Measurements from ENCODE around the gene PLCB4. TPM values are rescaled to one million over a fixed set of nuclear protein-coding genes. Genes with fewer than 3 reads are reported as not detected.

The PLCB4 gene
- total RNA-seq, 2 experiments from 2014 or later = 0.06 TPM; not detected in 1

- Mint-ChIP-seq H3K36me3 (ENCODE audit: low read depth) (no peaks in the 10 kb centered on the region), H3K4me1 (ENCODE audit: low read depth) (no peaks in the 10 kb centered on the region), H3K27me3 (no peaks in the 10 kb centered on the region), H3K27ac (no peak overlapping the region), H3K4me3 (no peak overlapping the region), H3K9me3 (no peaks in the 10 kb centered on the region)
- TF ChIP-seq CTCF (IDR thresholded peaks at IDR 0.05) = no peak
- ChIA-PET CTCF (no interaction called here), POLR2A (no interaction called here)
- Histone ChIP-seq H3K9me3 (ENCODE audit: control insufficient read depth in 1 of 2, insufficient read depth in 1 of 2, low read length in 2 of 2) (no peaks in the 10 kb centered on the region), H3K27ac (ENCODE audit: low read depth in 1 of 2, low read length in 2 of 2) (no peak overlapping the region), H3K4me3 (ENCODE audit: low read length) (no peak overlapping the region), H3K27me3 (ENCODE audit: control insufficient read depth in 1 of 2, insufficient read depth in 2 of 2, low read length in 2 of 2) (no peaks in the 10 kb centered on the region), H3K4me1 (ENCODE audit: insufficient read depth, low read length) (no peaks in the 10 kb centered on the region), H3K36me3 (ENCODE audit: insufficient read depth, low read length) (no peaks in the 10 kb centered on the region)
- ATAC-seq (ENCODE audit: poor library complexity) (no peak), DNase-seq (no peak)
- intact Hi-C loops (cut with DNase I, micrococcal nuclease) = no loop called here
These were observed 218.9 kb downstream of the PLCB4 start for GRCh38 chr20:9287826-9288225.

- Histone ChIP-seq H3K4me3 (ENCODE audit: low read length) (no peak overlapping the region), H3K27me3 (ENCODE audit: control insufficient read depth in 1 of 2, insufficient read depth in 2 of 2, low read length in 2 of 2) (no peaks in the 10 kb centered on the region), H3K27ac (ENCODE audit: low read depth in 1 of 2, low read length in 2 of 2) (no peak overlapping the region), H3K4me1 (ENCODE audit: insufficient read depth, low read length) (no peaks in the 10 kb centered on the region), H3K9me3 (ENCODE audit: control insufficient read depth in 1 of 2, insufficient read depth in 1 of 2, low read length in 2 of 2) (no peaks in the 10 kb centered on the region), H3K36me3 (ENCODE audit: insufficient read depth, low read length) (no peaks in the 10 kb centered on the region)
- no peak overlapping the region for H3K27ac Mint-ChIP-seq
- H3K9me3 Mint-ChIP-seq = no peaks in the 10 kb centered on the region
- intact Hi-C loops (cut with DNase I, micrococcal nuclease) = no loop called here
- ChIA-PET POLR2A (no interaction called here), CTCF (interaction anchor here (0.6 kb wide), 1 partner anchor 1784 kb away, joined by 3 read pairs; no protein-coding TSS in a partner anchor)
- no peaks in the 10 kb centered on the region for H3K4me1 Mint-ChIP-seq (ENCODE audit: low read depth)
- DNase-seq (no peak), ATAC-seq (ENCODE audit: poor library complexity) (no peak)
- no peak for TF ChIP-seq CTCF (IDR thresholded peaks at IDR 0.05)
- no peak overlapping the region for H3K4me3 Mint-ChIP-seq
- no peaks in the 10 kb centered on the region for H3K27me3 Mint-ChIP-seq
- no peaks in the 10 kb centered on the region for H3K36me3 Mint-ChIP-seq (ENCODE audit: low read depth)
These were observed 221.4 kb downstream of the PLCB4 start for GRCh38 chr20:9290331-9290730.

GRCh38 chr20:9293145-9293544 is 224.3 kb downstream of the PLCB4 start:
- Histone ChIP-seq H3K4me3 (ENCODE audit: low read length) (no peak overlapping the region), H3K36me3 (ENCODE audit: insufficient read depth, low read length) (no peaks in the 10 kb centered on the region), H3K27ac (ENCODE audit: low read depth in 1 of 2, low read length in 2 of 2) (no peak overlapping the region), H3K27me3 (ENCODE audit: control insufficient read depth in 1 of 2, insufficient read depth in 2 of 2, low read length in 2 of 2) (no peaks in the 10 kb centered on the region), H3K9me3 (ENCODE audit: control insufficient read depth in 1 of 2, insufficient read depth in 1 of 2, low read length in 2 of 2) (no peaks in the 10 kb centered on the region), H3K4me1 (ENCODE audit: insufficient read depth, low read length) (no peaks in the 10 kb centered on the region)
- ChIA-PET POLR2A (no interaction called here), CTCF (no interaction called here)
- Mint-ChIP-seq H3K36me3 (ENCODE audit: low read depth) (no peaks in the 10 kb centered on the region), H3K4me3 (no peak overlapping the region), H3K4me1 (ENCODE audit: low read depth) (no peaks in the 10 kb centered on the region), H3K27me3 (no peaks in the 10 kb centered on the region), H3K27ac (no peak overlapping the region), H3K9me3 (no peaks in the 10 kb centered on the region)
- no peak for ATAC-seq (ENCODE audit: poor library complexity)
- no peak for TF ChIP-seq CTCF (IDR thresholded peaks at IDR 0.05)
- intact Hi-C loops (cut with DNase I, micrococcal nuclease) = no loop called here
- DNase-seq = no peak

Data from CD4-positive, alpha-beta T cell (primary cell).